ENCODE measurements around the gene WDR86. TPM values are rescaled to one million over a fixed set of nuclear protein-coding genes. Genes with fewer than 3 reads are reported as not detected.

WDR86 gene
- total RNA-seq, 6 donors from 2014 or later: 1.1 to 17.4 (median 3.9) TPM

GRCh38 chr7:151346470-151346769, 63.4 kb downstream of the WDR86 start:
- peaks cover 9 to 50% (median 26%) of the 10 kb centered on the region in 4 donors for H3K36me3 ChIP-seq
- peaks cover 21 to 37% (median 30%) of the 10 kb centered on the region in 4 donors for H3K4me1 ChIP-seq

DNA sequence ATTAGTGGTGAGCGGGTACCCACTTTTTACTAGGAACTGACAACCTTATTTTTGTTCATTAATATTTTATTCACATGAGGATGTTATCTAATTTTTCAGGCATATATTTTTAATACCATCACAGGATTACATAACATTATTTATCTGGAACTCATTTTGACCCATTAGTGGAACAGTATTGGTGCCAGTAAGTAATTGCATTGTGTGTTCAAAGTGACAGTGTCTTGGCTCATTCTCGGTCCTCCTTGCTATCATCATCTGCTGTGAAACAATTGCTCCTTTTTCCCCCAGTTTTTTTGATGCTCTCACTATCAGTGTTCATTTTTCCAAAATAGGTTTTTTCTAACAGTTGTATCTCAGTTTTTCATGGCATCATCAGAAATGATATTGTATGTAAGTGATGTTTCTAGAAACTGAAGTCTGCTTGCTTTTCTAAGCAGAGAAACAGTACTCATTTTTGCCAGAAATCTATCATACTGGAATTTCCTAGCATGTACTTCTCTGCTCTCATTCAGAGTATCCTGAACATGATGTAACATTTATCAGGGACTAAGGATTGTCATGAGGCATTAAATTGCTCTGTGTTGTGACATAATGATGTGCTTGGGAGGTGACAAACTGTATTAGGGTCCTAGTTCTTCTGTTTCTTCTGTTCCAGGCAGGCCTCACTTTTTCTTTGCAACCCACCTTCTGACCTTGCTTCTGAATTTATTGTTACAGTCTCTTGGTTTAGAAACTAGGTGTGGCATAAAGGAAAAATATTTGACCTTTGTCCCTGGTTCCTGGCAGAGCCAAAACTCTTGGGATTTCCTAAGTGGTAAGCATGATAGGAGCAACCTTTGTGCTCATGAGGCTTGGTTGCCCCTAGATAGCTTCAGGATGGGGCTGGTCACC, 64.0 kb downstream of the WDR86 start:
- WGBS, 2 donors: 80 to 90% methylated on average over 2 of the region's 2 CpGs

More at GRCh38 chr7:151346470-151346769, 63.4 kb downstream of the WDR86 start:
- no peak for TF ChIP-seq POLR2AphosphoS5 (IDR thresholded peaks at IDR 0.05)
- TF ChIP-seq, protein P1, sequence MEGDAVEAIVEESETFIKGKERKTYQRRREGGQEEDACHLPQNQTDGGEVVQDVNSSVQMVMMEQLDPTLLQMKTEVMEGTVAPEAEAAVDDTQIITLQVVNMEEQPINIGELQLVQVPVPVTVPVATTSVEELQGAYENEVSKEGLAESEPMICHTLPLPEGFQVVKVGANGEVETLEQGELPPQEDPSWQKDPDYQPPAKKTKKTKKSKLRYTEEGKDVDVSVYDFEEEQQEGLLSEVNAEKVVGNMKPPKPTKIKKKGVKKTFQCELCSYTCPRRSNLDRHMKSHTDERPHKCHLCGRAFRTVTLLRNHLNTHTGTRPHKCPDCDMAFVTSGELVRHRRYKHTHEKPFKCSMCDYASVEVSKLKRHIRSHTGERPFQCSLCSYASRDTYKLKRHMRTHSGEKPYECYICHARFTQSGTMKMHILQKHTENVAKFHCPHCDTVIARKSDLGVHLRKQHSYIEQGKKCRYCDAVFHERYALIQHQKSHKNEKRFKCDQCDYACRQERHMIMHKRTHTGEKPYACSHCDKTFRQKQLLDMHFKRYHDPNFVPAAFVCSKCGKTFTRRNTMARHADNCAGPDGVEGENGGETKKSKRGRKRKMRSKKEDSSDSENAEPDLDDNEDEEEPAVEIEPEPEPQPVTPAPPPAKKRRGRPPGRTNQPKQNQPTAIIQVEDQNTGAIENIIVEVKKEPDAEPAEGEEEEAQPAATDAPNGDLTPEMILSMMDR (IDR thresholded peaks at IDR 0.05): no peak
- no peak for TF ChIP-seq EP300 (IDR thresholded peaks at IDR 0.05)
- no peak for TF ChIP-seq POLR2A (IDR thresholded peaks at IDR 0.05)
- DNase-seq (no peak), ATAC-seq (ENCODE audit: low FRiP score in 2 of 2) (no peak)
- Histone ChIP-seq H3K9me3 (no peaks in the 10 kb centered on the region), H3K27ac (no peak overlapping the region), H3K4me3 (no peak overlapping the region), H3K27me3 (no peaks in the 10 kb centered on the region)
- WGBS, 2 donors: 67 to 68% methylated on average over 2 of the region's 2 CpGs

GRCh38 chr7:151343516-151343915, 66.3 kb downstream of the WDR86 start:
- no peak for DNase-seq
- H3K36me3 ChIP-seq: peaks cover 9 to 37% (median 19%) of the 10 kb centered on the region in 4 donors
- H3K4me1 ChIP-seq: peaks cover 17 to 19% (median 18%) of the 10 kb centered on the region in 4 donors
- no peaks in the 10 kb centered on the region for H3K9me3 ChIP-seq
- no peak overlapping the region for H3K4me3 ChIP-seq
- no peak for ATAC-seq (ENCODE audit: low FRiP score in 2 of 2)
- TF ChIP-seq POLR2A (IDR thresholded peaks at IDR 0.05): no peak
- no peak for TF ChIP-seq POLR2AphosphoS5 (IDR thresholded peaks at IDR 0.05)
- TF ChIP-seq EP300 (IDR thresholded peaks at IDR 0.05): no peak
- TF ChIP-seq, protein P1 (IDR thresholded peaks at IDR 0.05): no peak
- H3K27ac ChIP-seq: no peak overlapping the region
- 94 to 95% methylated on average over 9 of the region's 9 CpGs for WGBS, 2 donors
- no peaks in the 10 kb centered on the region for H3K27me3 ChIP-seq

More for the DNA sequence above, 64.0 kb downstream of the WDR86 start:
- no peak for TF ChIP-seq EP300 (IDR thresholded peaks at IDR 0.05)
- TF ChIP-seq, protein P1 (IDR thresholded peaks at IDR 0.05): no peak
- TF ChIP-seq POLR2A (IDR thresholded peaks at IDR 0.05): no peak
- TF ChIP-seq POLR2AphosphoS5 (IDR thresholded peaks at IDR 0.05): no peak
- no peak overlapping the region for H3K27ac ChIP-seq
- H3K36me3 ChIP-seq: peaks cover 9 to 46% (median 20%) of the 10 kb centered on the region in 4 donors
- H3K4me1 ChIP-seq: peaks cover 25 to 38% (median 32%) of the 10 kb centered on the region in 4 donors
- DNase-seq (no peak), ATAC-seq (ENCODE audit: low FRiP score in 2 of 2) (no peak)
- H3K4me3 ChIP-seq: no peak overlapping the region
- no peaks in the 10 kb centered on the region for H3K27me3 ChIP-seq
- no peaks in the 10 kb centered on the region for H3K9me3 ChIP-seq

DNA sequence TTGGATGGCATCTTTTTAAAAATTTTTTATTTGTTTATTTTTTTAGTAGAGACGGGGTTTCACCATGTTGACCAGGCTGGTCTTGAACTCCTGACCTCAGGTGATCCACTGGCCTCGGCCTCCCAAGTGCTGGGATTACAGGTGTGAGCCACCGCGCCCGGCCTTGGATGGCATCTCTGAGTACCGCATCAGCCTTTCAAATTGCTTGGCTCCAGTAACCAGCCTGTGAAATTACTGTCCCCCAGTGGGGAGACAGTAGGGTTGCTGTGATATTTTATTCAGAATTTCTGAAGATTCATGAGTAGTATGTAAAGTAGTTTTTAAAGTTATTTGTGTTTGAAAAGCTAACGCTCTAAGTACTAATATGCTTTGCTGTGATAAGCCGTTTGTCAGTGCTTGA, 67.0 kb downstream of the WDR86 start:
- DNase-seq: peak in 1 of 2 donors; percentile 46
- H3K27ac ChIP-seq: peak overlapping the region in 2 of 4 donors; percentile 88 to 92
- no peaks in the 10 kb centered on the region for H3K9me3 ChIP-seq
- peaks cover 6 to 34% (median 19%) of the 10 kb centered on the region in 4 donors for H3K36me3 ChIP-seq
- 65 to 66% methylated on average over 8 of the region's 8 CpGs for WGBS, 2 donors
- ATAC-seq (ENCODE audit: low FRiP score in 2 of 2): no peak
- TF ChIP-seq POLR2AphosphoS5 (IDR thresholded peaks at IDR 0.05): no peak
- no peak for TF ChIP-seq EP300 (IDR thresholded peaks at IDR 0.05)
- TF ChIP-seq, protein P1 (IDR thresholded peaks at IDR 0.05): no peak
- TF ChIP-seq POLR2A (IDR thresholded peaks at IDR 0.05): no peak
- peak overlapping the region in 3 of 4 donors; percentile 78 to 96 (median 93) for H3K4me3 ChIP-seq
- H3K27me3 ChIP-seq: no peaks in the 10 kb centered on the region
- peaks cover 17 to 19% (median 18%) of the 10 kb centered on the region in 4 donors for H3K4me1 ChIP-seq

Data from upper lobe of left lung (tissue), 6 donors.